Cardiac fibroblast (primary cell): ENCODE measurements around the gene TVP23C.
A peak's percentile ranks its signal among the peaks of the same experiment; 100 is the strongest.

Source experiments
- DNase-seq, 2 donors: peaks; one replicate each; pipeline versions ENCODE4 v3.0.0 to v3.0.0-alpha.2; 2010; ENCODE audit warnings: low read depth in 2 of 2
- H3K4me3 ChIP-seq, 2 donors: replicated peaks in 1 of 2; 1 replicate in 1 of 2; 2 replicates in 1 of 2; pipeline ENCODE4 v1.5.1; 2011; ENCODE audit warnings: low read depth in 2 of 2, low read length in 2 of 2, mild to moderate bottlenecking in 2 of 2, moderate library complexity in 1 of 2
- TF ChIP-seq, protein P1 (sequence below): IDR thresholded peaks from one replicate; pipeline ENCODE4 v1.5.1; 2011; ENCODE audit warnings: low read depth, mild to moderate bottlenecking, low read length, inconsistent platforms

Gene TVP23C

DNA sequence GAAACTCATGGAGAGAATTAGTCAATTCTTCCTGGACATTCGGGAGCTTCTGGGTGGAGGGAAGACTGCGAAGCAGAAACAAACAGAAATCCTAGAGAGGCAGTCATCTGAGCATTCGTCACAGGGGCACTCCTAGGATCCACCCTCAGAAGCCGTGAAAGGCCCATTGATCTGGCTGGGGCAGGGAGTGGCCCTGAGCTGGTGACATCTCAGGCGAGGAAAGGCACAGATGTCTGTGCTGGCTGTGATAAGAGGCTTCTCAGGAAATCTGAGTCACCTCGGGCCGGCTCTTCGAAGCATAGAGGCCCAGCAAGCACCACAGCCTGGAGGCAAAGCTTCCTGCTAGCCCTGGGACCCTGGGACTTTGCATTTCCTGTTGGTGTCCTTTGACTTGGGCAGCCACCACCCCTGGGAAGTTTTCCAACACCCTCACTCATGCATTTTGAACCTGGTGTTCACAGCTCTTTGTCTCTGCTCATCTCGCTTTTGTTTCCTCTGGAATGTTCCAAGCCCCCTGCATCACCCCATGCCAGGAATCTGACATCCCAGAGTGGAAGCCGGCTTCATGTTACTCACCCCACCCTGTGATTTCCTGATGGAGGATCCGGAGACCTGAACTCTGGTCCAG, 72.5 kb downstream of the TVP23C start:
- H3K4me3 ChIP-seq, result no peak overlapping the region
- peak; percentile 71 to 80 for DNase-seq
- TF ChIP-seq, protein P1, sequence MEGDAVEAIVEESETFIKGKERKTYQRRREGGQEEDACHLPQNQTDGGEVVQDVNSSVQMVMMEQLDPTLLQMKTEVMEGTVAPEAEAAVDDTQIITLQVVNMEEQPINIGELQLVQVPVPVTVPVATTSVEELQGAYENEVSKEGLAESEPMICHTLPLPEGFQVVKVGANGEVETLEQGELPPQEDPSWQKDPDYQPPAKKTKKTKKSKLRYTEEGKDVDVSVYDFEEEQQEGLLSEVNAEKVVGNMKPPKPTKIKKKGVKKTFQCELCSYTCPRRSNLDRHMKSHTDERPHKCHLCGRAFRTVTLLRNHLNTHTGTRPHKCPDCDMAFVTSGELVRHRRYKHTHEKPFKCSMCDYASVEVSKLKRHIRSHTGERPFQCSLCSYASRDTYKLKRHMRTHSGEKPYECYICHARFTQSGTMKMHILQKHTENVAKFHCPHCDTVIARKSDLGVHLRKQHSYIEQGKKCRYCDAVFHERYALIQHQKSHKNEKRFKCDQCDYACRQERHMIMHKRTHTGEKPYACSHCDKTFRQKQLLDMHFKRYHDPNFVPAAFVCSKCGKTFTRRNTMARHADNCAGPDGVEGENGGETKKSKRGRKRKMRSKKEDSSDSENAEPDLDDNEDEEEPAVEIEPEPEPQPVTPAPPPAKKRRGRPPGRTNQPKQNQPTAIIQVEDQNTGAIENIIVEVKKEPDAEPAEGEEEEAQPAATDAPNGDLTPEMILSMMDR, result no peak

DNA sequence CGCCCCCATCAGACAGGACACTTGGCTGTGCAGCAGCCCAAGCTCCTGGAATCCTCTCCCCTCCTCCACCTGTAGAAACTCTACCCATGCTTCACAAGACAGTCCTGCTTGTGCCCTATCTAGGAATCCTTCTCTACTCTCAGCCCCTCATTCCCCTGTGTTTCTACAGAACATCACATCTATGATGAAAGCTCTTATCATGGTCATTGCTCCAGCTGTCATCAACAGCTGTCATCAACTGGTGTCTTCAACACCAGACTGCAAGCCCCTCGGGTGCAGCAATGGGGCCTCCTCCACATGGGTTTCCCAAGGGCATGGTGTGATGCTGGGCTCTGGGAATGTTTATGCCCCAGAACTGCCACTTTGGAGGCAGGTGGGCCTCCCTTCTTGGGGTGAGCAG, 74.7 kb downstream of the TVP23C start:
- H3K4me3 ChIP-seq, result no peak overlapping the region
- TF ChIP-seq, protein P1, result no peak

DNA sequence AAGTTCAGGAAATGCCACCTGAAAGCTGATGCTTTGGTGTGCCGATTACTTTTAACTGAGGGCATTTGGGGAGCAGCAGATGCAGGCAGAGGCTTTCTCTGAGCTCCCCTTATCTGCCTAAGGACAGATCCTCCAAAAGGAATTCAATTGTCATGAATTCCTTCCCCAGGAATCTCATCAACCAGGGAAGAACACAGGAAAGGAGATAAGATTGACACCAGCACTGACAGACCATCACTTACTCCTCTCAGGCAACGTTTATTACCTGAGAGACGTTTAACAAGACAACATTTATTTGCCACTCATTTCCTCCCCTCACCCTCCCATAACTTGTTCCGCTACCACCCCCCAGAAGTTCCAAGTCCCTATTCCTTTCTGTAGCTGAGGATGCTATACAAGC, 78.2 kb downstream of the TVP23C start:
- TF ChIP-seq, protein P1, result no peak
- DNase-seq, result no peak
- H3K4me3 ChIP-seq, result no peak overlapping the region

More for the DNA sequence above, 74.7 kb downstream of the TVP23C start:
- no peak for DNase-seq

DNA sequence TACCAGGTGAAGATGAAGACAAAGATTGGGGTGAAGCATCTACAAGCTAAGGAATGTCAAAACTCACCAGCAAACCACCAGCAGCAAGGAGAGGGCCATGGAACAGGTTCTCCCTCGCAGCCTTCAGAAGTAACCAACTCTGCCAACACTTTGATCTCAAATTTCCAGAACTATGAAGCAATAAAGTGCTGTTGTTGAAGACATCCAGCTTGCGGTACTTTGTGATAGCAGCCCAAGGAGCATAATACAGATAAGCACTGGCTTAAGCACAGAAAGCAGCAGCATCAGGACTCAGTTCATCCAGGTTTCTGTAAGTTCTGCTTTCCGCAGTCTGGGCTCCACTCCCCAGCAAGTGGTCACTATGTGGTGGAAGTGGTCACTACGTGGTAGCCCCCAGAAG, 79.9 kb downstream of the TVP23C start:
- H3K4me3 ChIP-seq, result no peak overlapping the region
- no peak for DNase-seq
- TF ChIP-seq, protein P1, result no peak

GRCh38 chr17:15482476-15482875, 80.8 kb downstream of the TVP23C start:
- no peak for DNase-seq
- H3K4me3 ChIP-seq, result no peak overlapping the region
- TF ChIP-seq, protein P1, result no peak

DNA sequence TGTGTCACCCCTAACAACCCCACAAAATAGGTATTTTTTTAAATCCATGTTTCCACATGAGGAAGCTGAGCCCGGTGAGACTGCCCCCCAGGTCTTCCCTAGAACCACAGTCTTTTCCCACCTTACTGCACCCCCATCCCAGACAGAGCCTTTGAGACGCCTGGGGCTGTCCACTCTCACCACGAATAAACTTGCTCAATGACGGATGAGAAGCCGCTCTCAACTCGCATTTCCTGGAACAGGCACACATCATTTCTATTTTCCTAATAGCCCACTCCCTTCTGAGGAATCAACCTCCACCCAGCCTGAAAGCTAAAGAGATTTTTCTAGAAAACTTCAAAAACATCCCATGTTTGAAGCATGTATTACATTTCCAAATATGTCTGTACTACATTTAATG, 81.8 kb downstream of the TVP23C start:
- DNase-seq, result no peak
- TF ChIP-seq, protein P1, result no peak
- no peak overlapping the region for H3K4me3 ChIP-seq

- DNase-seq, result no peak
- H3K4me3 ChIP-seq, result no peak overlapping the region
These were observed 83.1 kb downstream of the TVP23C start for GRCh38 chr17:15480204-15480603.

More at GRCh38 chr17:15480204-15480603, 83.1 kb downstream of the TVP23C start:
- TF ChIP-seq, protein P1, result no peak
